GM19239 (cell line): ENCODE data around the gene PLA1A.

Experiments used
- DNase-seq: peaks from one replicate; pipeline ENCODE4 v3.0.0; 2011; ENCODE audit warnings: low spot score; ENCODE audit not compliant: insufficient read length
- FAIRE-seq: peaks from 2 replicates; lab custom pipeline; 2011; peaks lifted over from hg19 to GRCh38; lab: Jason Lieb, UNC

The PLA1A gene

GRCh38 chr3:119632829-119633228 lies 35.1 kb downstream of the PLA1A start:
- DNase-seq (no peak), FAIRE-seq (no peak)

DNA sequence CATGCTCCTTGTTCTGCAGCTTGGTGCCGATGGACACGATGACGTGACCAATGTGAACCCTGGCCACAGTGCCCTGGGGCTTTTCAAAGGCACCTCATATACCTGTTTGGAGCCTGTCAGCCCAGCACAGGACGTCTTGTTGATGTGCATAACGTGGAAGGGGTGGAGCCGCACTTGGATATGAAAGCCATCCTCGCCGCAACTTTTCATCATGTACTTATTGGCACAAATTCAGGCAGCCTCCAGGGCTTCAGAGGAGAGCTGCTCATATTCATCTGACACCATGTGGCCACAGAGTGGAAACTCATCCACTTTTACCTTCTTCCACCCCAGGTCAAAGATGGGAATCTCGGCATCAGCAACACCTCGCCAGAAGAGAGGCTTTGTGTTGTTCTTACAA lies 38.0 kb downstream of the PLA1A start:
- FAIRE-seq (no peak), DNase-seq (no peak)

DNA sequence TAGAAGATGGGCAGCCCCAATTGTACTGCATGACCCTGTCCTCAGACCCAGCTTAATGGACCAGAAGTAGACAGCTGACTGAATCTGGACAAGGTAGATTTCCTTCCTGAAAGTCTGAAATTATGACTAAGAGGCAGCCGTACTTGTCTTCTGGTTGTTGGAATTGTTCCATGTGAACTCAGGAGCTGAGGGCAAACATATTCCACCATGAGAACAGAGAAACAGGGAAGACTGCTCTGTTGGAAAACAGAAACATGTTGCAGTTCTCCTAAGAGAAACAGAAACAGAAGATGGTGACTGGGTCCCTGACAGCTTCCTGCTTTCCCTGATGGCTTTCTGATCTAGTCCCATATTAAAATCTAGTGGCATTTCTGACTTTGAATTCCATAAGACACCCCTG lies 38.6 kb downstream of the PLA1A start:
- FAIRE-seq (no peak), DNase-seq (no peak)

DNA sequence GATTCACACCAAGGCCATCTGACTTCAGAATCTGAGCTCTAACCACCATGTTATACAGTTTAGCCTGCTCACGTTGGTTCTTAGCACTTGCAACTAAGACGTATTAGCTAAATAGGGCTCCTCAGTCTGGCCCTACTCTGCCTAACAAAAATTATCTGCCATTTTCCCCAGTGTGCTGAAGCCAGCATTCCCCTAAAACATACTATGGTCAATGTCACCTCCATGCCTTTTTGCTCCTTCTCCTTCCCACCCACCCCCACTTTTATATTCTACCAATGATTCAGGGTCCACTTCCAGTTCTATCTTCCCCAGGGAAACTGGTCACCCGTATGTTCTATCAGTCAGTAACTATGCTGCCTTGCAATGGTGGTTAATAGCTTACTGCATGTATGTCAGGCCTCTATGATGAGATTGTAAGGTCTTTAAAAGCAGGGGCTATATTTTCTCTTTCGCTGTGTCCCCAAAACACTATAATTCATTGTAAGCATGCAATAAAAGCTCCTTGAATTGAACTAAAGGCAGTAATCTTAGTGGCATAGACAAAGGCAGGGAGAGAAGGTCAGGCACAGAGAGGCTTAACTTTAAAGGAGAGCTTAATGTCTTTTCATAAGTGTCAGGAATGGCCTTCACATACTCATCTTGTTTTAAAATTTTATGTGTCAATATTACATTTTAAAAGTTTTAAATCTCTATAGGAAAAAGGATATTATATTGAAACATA lies 39.4 kb downstream of the PLA1A start:
- DNase-seq, result no peak
- peak; percentile 42 for FAIRE-seq

GRCh38 chr3:119637679-119638477 lies 40.2 kb downstream of the PLA1A start:
- peak; percentile 22 for DNase-seq
- FAIRE-seq, result peak; percentile 90

GRCh38 chr3:119639494-119640350 lies 42.0 kb downstream of the PLA1A start:
- DNase-seq (no peak), FAIRE-seq (peak; percentile 48)

- FAIRE-seq, result no peak
- no peak for DNase-seq
Observed at GRCh38 chr3:119641416-119641815, 43.7 kb downstream of the PLA1A start.

GRCh38 chr3:119642746-119643473 lies 45.2 kb downstream of the PLA1A start:
- DNase-seq (no peak), FAIRE-seq (no peak)

- DNase-seq (no peak), FAIRE-seq (no peak)
Observed at GRCh38 chr3:119643528-119643927, 45.8 kb downstream of the PLA1A start.

GRCh38 chr3:119644481-119644880 lies 46.8 kb downstream of the PLA1A start:
- FAIRE-seq, result no peak

GRCh38 chr3:119645813-119646212 lies 48.1 kb downstream of the PLA1A start:
- FAIRE-seq (no peak), DNase-seq (no peak)

More at GRCh38 chr3:119644481-119644880, 46.8 kb downstream of the PLA1A start:
- no peak for DNase-seq

DNA sequence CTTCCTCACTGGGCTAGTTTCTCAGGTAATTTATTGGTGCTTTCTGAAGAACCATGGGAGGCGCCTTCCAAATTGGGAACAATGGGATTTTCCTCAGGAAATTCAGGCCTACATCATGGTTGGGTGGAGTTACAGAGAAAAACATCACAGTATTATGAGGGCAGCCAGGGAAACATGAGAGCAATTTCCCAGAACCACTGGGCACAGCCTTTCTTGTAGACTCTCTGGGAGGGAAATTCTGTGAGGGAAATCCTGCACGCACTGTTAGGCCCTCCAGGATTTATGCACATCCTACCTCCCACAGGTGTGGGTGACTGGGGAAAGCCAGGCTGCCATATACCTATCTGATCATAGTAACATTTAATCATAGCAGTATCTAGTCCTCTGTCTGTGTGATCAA lies 49.5 kb downstream of the PLA1A start:
- no peak for DNase-seq
- no peak for FAIRE-seq

DNA sequence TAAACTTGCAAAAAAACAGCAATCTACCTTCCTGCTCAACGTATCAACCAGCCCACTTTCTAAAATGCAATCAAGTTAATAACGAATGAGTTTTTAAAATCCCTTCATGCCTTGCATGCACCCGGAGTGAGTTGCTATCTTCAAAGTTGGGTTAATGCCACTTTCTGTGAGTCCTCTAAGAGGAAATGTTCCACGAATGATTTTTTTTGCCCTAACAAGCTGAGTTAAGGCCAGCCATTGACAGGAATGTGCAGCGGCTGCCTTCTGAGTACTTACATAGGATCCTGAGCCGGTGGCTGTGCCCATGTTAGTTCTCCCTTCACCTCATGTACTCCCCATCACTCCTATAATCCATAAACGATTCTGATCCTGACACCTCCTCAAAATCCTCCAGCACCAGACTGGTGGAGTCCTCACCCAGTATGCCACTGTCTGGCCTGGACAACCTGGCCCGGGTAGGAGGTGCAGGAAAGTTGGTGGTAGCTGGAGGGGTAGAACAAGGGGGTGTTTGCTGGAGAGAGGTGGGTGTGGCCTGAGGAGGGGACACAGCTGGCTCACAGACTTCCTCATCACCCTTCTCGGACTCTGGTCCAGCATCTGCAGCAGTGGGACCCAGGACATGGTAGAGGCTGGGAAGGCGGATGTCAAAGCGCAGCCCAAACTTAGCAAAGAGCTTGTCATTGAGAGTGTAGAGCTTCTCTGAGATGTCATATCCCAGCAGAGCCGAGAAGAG lies 50.3 kb downstream of the PLA1A start:
- no peak for DNase-seq
- no peak for FAIRE-seq

GRCh38 chr3:119649761-119650160 lies 52.1 kb downstream of the PLA1A start:
- DNase-seq (no peak), FAIRE-seq (no peak)

- FAIRE-seq, result no peak
- DNase-seq, result no peak
Observed at GRCh38 chr3:119652306-119653033, 54.8 kb downstream of the PLA1A start.

GRCh38 chr3:119653876-119654275 lies 56.2 kb downstream of the PLA1A start:
- no peak for DNase-seq
- FAIRE-seq, result no peak

DNA sequence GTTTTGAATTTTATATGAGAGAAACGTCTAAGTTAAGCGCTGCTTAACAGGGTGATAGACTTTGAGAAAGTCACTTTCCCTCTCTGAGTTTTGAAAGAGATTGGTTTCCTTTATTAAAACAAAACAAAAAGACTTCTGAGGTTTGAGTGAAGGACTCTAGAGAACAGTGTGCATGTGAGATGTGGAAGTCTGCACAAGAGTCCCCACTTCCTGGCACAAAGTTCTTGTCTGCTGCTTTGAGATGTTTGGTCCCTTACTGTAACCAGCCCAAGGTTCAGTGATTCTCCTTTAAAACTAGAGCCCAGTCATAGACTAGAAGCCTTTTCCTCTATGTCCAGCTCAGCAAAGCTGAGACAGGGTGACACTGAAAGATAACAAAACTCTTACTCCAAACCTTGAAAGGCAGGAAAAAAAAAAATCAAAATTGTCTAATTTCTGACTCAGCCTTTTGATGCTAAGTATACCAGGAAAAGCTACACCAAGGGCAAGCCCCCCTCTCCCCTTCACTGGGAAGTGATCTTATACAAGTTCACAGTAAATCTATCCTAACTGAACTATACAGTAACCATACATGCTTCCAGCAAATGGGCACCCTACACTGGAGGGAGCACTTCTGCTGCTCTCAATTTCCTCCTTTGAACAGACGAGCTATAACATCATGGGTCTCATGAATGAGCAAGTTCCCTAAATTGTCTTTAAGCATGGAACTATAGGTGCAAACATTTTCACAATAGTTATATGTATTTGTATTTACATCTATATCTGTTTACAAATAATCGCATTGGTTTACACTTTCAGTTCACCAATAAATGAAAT lies 60.4 kb downstream of the PLA1A start:
- FAIRE-seq (peak; percentile 35), DNase-seq (no peak)

DNA sequence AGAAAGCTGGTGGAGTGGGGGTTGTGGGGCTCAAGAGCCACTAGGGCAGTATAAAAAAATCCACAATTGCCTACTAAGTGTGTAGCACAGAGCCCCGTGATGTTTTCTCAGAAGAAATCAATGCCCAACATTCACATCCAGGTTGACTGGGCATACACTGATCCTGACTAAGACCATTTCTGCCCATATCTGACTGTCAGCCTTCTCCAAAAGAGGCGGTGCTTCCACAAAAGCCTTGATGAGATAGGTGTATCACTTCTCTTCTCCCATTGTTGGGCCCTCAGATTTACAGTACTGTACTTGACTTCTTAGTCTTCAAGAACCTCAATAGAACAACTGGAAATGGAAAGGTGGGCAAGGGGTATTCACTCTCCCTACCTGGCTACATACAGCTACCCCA lies 61.3 kb downstream of the PLA1A start:
- FAIRE-seq (no peak), DNase-seq (no peak)
